Stimulated activated CD8-positive, alpha-beta memory T cell treated with anti-CD3 and anti-CD28 coated beads, Interleukin-7, amount 100 ng/mL, for 48 hours (primary cell): ENCODE results near the gene PKIG.

Experiments
- DNase-seq, 2 donors: peaks; one replicate each; pipeline ENCODE4 v3.0.0-alpha.2; 2020; ENCODE audit warnings: low read depth in 1 of 2; ENCODE audit errors: extremely low read depth in 1 of 2

Gene PKIG

GRCh38 chr20:44594730-44595129 is 12.4 kb downstream of the PKIG start:
- no peak for DNase-seq

- no peak for DNase-seq
Measured at GRCh38 chr20:44596010-44596409, 13.6 kb downstream of the PKIG start.

- no peak for DNase-seq
Measured at GRCh38 chr20:44596876-44597275, 14.5 kb downstream of the PKIG start.

DNA sequence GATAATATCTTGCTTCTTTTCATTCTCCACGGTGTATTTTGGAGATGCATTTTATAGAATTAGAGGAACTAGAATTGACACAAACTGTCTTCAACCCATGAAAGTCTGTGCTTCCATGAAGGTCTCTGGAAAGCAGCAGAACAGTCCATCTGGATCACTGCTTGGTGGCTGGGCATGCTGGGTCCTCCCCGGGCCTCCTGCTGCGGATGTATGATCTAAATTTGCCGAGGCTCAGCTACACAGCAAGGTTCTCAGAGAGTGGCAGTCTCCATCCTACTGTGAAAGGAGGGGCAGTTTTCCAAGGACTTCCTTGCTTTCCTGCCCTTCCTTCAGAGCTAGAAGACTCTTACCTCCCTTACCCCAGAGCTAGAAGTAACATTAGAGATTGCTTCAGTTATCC is 15.1 kb downstream of the PKIG start:
- no peak for DNase-seq

DNA sequence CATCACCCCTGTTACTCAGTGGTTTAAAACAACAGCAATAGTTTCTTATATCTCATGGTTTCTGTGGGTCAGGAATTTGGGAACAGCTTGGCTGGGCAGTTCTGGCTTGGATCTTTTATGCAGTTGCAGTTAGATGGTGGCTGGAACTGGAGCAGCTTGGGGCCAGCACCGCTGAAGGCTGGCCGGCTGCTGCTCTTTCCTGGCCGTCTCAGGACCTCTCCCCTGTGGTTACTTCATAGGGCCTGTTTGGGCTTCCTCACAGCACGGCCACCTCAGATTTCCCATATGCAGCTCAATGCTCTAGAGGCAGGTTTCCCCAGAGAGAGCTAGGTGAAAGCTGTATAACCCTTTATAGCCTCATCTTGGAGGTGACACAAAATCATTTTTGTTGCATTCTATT is 15.6 kb downstream of the PKIG start:
- DNase-seq, result no peak

GRCh38 chr20:44598423-44599305 is 16.3 kb downstream of the PKIG start:
- no peak for DNase-seq

DNA sequence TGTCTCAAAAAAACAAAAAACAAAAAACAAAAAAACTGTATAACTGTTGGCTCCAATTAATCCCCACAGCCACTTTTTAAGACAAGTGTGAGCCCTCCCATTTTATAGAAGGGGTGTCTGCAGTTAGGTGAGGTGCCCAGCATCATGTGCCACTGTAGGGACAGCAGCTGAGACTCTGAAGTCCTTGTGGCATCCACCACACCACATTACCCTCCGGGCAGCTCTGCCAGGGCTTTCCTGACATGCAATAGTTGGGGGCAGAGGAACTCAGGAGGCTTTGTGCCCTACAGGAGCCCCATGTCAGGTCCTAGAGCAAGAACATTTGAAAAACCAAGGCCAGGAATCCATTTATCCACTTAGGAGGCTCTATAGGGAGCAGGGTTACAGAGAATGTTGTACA is 17.3 kb downstream of the PKIG start:
- DNase-seq, result no peak

DNA sequence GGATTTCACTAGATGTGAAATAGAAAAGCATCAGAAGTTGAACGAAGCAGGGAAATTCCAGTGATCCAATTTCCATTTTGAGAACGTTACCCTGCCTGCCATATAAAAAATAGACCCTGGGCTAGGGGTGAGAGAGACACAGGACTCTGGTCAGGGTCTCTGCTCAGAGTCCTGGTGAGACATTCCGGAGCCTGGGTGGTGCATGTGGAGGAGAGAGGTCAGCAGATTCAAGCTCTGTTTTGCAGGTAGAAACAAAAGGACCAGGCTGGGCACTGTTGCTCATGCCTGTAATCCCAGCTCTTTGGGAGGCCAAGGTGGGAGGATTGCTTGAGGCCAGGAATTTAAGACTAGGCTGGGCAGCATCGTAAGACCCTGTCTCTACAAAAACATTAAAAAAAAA is 17.9 kb downstream of the PKIG start:
- DNase-seq, result no peak

GRCh38 chr20:44600758-44601201 is 18.4 kb downstream of the PKIG start:
- DNase-seq, result no peak

- DNase-seq, result no peak
Measured at GRCh38 chr20:44601236-44601671, 18.9 kb downstream of the PKIG start.

DNA sequence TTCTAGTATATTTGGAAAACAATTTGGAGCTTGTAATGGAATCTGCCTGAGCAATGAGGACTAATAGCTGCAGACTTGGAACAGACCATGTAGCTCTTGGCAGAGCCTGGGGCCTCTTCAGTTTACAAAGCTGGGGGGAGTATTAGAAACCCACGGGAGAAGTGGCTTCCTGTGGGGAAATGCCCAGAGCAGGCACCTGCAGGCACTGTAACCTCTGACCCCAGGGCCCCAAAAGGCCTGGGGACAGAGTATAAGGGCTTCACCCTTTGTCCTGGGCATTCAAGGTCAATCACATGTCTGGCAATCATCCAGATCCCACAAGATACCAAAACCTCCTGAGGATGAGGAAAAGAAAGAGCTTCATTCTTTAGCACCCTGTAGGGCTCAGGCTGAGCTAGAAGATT is 19.4 kb downstream of the PKIG start:
- DNase-seq, result no peak

GRCh38 chr20:44603327-44603726 is 20.9 kb downstream of the PKIG start:
- no peak for DNase-seq

DNA sequence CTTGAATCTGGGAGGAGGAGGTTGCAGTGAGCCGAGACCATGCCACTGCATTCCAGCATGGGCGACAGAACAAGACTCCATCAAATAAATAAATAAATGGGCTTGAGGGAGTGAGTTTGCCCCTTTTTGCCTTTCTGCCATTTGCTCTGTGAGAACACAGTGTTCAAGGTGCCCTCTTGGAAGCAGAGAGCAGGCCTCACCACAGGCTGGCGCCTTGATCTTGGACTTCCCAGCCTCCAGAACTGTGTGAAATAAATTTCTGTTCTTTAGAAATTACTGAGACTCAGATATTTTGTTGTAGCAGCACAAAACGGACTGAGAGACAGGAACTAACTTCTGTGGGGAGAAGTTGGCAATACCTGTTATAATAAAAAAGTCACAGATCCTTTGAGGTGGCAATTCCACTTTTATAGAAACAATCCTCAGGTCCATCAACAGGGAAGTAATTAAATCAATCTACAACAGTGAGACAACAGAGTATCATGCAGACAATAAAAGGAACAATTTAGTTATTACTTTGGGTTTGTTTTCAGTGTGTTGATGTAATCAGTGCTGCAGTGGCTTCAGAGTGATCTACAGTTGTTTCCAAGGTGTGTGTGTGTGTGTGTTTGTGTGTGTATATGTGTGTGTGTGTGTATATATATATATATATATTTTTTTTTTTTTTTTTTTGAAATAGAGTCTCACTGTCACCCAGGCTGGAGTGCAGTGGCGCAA is 24.5 kb downstream of the PKIG start:
- DNase-seq, result no peak

DNA sequence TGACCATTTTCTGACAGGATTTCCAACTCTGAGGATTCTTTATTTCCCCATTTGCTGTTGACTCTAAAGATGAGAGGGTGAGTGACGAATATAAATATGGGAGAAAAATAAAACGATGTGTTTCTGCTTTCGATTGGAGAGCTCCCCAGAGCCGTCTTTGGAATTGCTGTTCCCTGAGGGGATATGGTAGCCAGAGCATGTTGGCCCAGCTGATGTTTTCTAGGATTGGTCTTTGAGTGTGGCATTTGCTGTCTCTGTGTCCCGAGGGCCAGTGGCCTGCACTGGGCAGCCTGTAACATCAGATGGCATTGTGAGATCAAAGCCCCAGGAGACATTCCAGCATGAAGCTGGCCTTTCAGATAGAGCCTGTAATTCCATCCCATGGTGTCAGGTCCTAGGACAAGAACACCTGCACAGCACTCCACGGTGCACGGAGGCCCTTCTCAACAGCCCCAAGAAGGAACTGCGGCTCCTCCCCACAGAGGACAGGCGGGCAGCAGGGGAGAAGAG is 26.7 kb downstream of the PKIG start:
- no peak for DNase-seq

DNA sequence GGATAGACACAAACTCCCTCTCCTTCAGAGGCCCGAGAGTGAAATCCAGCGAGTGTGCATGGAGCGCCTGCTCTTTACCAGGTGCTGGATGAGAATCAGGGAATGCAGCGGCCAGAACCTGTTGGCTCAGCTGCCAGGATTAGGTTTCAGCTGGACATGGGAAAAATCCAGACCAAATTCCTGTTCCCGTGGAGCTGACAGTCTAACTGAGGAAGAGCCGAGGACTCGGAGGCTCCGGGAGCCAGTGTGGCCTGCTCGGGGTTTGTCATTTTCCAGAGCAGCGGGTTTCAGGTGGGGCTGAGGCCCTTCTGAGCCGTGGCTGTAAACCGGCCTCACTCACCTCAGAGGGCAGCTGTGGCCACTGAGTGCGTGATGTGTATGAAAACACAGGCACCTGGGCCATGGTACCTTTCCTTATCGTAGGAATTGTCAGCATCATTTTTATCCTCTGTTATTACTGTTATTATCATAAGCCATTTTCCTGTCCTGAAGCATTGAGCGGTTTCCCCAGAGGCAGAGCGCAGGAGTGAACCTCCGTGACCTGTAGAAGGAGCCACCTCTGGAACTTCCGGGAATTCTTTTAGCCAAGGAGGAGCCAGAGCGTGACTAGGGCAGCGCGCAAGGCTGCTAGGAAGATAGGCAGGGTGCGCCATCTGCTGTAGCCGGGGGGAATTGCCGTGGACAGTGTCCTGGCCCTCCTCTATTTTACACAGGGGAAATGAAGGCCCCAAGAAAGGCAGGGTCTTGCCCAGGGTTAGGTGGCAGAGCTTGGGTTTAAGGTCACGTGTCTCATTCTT is 27.3 kb downstream of the PKIG start:
- DNase-seq, result peak; percentile 61 to 65

GRCh38 chr20:44610313-44610962 is 28.1 kb downstream of the PKIG start:
- DNase-seq, result no peak

GRCh38 chr20:44613575-44613974 is 31.2 kb downstream of the PKIG start:
- no peak for DNase-seq

DNA sequence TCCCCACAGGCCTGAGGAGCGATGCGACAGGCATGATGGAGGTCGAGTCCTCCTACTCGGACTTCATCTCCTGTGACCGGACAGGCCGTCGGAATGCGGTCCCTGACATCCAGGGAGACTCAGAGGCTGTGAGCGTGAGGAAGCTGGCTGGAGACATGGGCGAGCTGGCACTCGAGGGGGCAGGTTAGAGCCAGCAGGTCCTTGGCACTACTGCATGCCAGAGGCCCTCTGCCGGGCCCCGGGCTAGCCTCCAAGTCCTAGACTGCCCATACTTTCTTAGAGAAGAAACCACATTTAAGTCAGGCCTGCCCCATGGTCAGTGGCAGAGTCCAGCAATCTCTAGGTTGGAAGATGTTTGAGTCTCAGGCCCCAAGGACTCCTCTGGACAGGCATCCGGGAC is 32.1 kb downstream of the PKIG start:
- no peak for DNase-seq

- DNase-seq, result no peak
Measured at GRCh38 chr20:44615169-44615791, 32.9 kb downstream of the PKIG start.
